ENCODE results near the gene SH3BP1. TPM values are rescaled to one million over a fixed set of nuclear protein-coding genes. Genes with fewer than 3 reads are reported as not detected.
"Not testable (repeated sequence)": the region's sequence is repeated elsewhere in the genome, so short reads cannot be mapped to it uniquely, and the experiment has no call there.

Gene SH3BP1
- total RNA-seq, 2 donors from 2014 or later, result 1.5 to 4.0 TPM

GRCh38 chr22:37686002-37686982, 46.8 kb downstream of the SH3BP1 start, which contains the start of gene NOL12:
Gene NOL12, plus strand, starts transcription at chr22:37686343. Its CDS starts 50 bp downstream, at chr22:37686393.
- H3K9me3 ChIP-seq, result no peaks in the 10 kb centered on the region
- DNase-seq (ENCODE audit: low spot score), result peak; percentile 88
- H3K27me3 ChIP-seq, result no peaks in the 10 kb centered on the region
- H3K27ac ChIP-seq, result peak within 1 kb of the TSS; percentile 84 to 91
- peak in 1 of 2 donors; percentile 30 for TF ChIP-seq CTCF (IDR thresholded peaks at IDR 0.05)
- peaks cover 27% of the 10 kb centered on the region for H3K36me3 ChIP-seq
- peak within 1 kb of the TSS; percentile 67 to 87 for H3K4me3 ChIP-seq
- H3K4me1 ChIP-seq, result peaks cover 0 to 25% of the 10 kb centered on the region in 2 donors

DNA sequence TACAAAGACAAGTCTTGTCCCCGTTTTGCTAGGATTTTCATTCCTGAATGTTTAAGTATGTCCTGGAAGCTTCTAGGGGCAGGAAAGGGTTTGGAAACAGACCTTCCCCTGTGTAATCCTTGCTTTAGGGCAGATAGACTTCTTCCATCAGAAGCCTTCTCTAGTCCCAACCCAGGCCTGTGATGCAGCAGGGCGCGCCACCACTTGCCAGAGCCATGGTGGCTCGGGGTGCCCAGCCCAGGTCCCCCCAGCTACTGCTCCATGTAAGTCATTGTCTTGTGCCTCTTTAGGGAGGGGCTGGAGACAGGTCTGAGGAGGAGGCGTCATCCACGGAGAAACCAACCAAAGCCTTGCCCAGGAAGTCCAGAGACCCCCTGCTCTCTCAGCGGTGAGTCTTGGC, 50.9 kb downstream of the SH3BP1 start:
- Histone ChIP-seq H3K4me3 (no peak overlapping the region), H3K27ac (no peak overlapping the region), H3K36me3 (peaks cover 52% of the 10 kb centered on the region), H3K4me1 (peaks cover 0 to 19% of the 10 kb centered on the region in 2 donors), H3K9me3 (no peaks in the 10 kb centered on the region), H3K27me3 (no peaks in the 10 kb centered on the region)
- no peak for TF ChIP-seq CTCF (IDR thresholded peaks at IDR 0.05)
- no peak for DNase-seq (ENCODE audit: low spot score)

GRCh38 chr22:37690901-37691504, 51.5 kb downstream of the SH3BP1 start:
- no peak overlapping the region for H3K27ac ChIP-seq
- TF ChIP-seq CTCF (IDR thresholded peaks at IDR 0.05), result no peak
- no peaks in the 10 kb centered on the region for H3K27me3 ChIP-seq
- H3K4me3 ChIP-seq, result no peak overlapping the region
- DNase-seq (ENCODE audit: low spot score), result no peak
- H3K4me1 ChIP-seq, result peaks cover 0 to 15% of the 10 kb centered on the region in 2 donors
- H3K9me3 ChIP-seq, result no peaks in the 10 kb centered on the region
- H3K36me3 ChIP-seq, result peaks cover 52% of the 10 kb centered on the region

DNA sequence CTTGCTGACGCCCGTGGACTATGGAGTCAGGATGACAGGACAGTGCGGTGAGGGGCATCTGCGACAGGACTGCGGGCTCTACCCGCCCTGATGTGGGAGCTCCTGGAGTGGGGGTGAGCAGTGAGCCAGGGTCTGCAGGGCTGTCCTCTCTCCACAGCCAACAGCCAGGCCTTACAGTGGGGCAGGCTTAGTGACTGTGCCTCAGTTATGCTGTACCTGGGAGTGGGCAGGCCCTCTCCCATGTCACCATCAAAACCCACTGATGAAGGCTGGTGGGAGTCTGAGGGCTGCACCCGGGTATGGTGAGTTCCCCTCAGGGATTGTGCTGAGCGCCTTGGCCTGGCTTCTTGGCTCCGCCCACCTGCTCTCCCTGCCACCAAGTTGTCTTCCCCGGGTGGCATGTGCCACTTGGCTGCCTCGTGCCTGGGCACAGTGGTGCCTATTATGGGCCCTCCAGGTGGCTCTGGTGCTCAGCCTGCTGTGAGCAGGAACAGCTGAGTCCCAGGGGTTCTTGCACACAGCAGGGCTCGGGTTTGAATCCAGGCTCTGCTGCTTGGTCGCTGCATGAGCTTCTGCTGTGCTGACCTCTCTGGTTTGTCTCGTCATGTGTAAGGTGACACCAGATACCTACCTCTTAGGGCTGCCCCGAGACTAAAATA, 53.3 kb downstream of the SH3BP1 start:
- no peak overlapping the region for H3K4me3 ChIP-seq
- H3K27ac ChIP-seq, result no peak overlapping the region
- H3K4me1 ChIP-seq, result peaks cover 0 to 16% of the 10 kb centered on the region in 2 donors
- no peaks in the 10 kb centered on the region for H3K9me3 ChIP-seq
- peaks cover 51% of the 10 kb centered on the region for H3K36me3 ChIP-seq
- no peak for TF ChIP-seq CTCF (IDR thresholded peaks at IDR 0.05)
- no peak for DNase-seq (ENCODE audit: low spot score)
- no peaks in the 10 kb centered on the region for H3K27me3 ChIP-seq

DNA sequence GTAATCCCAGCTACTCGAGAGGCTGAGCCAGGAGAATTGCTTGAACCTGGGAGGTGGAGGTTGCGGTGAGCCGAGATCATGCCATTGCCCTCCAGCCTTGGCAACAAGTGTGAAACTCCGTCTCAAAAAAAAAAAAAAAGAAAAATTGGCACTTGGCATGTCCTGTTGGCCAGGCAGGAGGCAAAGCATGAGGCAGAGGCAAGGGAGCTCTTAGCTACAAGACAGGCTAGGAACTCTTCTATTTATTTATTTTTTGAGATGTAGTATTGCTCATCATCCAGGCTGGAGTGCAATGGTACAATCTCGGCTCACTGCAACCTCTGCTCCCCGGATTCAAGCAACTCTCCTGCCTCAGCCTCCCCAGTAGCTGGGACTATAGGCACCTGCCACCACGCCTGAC, 54.7 kb downstream of the SH3BP1 start:
- not testable (repeated sequence) for H3K27ac ChIP-seq; H3K4me3 ChIP-seq; H3K9me3 ChIP-seq; DNase-seq (ENCODE audit: low spot score); H3K27me3 ChIP-seq
- Histone ChIP-seq H3K36me3 (peaks cover 38% of the 10 kb centered on the region), H3K4me1 (peaks cover 0 to 14% of the 10 kb centered on the region in 2 donors)

GRCh38 chr22:37696260-37696656, 56.8 kb downstream of the SH3BP1 start:
- not testable (repeated sequence) for H3K27me3 ChIP-seq; DNase-seq (ENCODE audit: low spot score); H3K27ac ChIP-seq; H3K9me3 ChIP-seq
- Histone ChIP-seq H3K36me3 (peaks cover 26% of the 10 kb centered on the region), H3K4me1 (peaks cover 0 to 14% of the 10 kb centered on the region in 2 donors), H3K4me3 (peak overlapping the region in 1 of 2 donors; percentile 30)

Data from right atrium auricular region (tissue), 2 donors.